Measurements from ENCODE around the gene CDC42BPG.
"Not testable (repeated sequence)": the region's sequence is repeated elsewhere in the genome, so short reads cannot be mapped to it uniquely, and the experiment has no call there.

Gene CDC42BPG

DNA sequence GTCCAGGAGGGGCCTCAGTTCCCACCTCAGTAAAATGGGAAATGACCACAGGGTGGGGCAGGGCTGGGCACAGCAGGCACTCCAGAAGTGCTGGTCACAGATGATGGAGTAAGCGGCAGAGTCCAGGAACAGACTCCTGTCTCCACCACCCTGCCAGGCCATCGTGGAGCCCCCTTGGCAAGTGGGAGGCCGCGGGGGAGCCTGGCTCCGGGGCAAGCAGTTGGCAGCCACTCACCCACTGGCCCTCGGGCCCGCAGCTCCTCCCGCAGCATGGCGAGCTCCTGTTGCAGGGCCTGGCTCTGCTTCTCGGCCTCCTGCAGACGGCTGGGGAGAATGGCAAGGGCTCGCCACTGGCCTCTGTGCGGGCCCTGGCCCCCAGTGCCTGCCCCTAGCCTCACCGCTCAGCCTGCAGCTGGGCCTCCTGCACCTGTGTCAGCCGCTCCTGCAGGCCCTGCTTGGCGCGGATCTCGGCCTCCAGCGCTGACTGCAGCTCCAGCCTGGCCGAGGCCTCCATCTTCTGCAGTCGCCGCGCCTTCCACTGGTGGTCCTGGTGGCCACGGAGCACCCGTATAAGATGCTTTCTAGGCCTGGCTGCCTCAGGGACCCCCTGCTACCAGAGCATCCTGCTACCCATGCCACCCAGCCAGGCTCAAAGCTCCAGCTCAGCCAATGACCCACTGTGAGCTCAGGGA is 10.3 kb downstream of the CDC42BPG start:
- DNase-seq = no peak

DNA sequence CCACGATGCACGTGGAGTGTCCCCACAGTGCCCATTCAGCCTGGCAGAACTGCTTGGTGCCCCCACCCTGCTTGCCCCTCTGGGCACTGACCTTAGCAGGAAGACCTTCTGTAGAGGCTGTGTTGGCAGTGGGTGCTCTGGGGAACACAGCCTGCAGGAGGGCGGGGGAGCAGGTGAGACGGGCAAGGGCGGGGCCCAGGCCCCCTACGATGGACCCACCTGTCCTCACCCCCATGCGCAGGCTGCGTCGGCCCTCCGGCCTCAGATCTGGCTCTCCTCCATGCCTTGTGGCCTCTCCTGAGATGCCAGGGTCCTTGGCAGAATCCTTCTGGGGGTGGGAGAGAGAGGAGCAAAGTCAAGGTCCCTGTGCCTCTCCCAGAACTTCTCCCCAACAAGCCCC is 10.9 kb downstream of the CDC42BPG start:
- no peak for DNase-seq

DNA sequence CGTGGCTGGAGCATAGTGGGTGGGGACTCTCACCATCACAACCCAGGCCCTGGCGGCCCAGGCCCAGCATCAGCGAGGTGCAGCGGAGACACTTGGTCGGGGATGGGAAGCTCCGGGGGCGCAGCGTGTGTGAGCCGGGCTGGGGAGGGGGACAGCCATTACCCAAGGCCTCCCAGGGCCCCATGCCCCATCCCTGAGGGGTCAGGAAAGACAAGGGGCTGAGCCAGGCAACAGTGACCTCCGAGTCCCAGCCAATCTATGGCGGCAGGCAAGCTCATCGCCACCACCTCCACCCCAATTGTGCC is 11.3 kb downstream of the CDC42BPG start:
- DNase-seq = no peak

DNA sequence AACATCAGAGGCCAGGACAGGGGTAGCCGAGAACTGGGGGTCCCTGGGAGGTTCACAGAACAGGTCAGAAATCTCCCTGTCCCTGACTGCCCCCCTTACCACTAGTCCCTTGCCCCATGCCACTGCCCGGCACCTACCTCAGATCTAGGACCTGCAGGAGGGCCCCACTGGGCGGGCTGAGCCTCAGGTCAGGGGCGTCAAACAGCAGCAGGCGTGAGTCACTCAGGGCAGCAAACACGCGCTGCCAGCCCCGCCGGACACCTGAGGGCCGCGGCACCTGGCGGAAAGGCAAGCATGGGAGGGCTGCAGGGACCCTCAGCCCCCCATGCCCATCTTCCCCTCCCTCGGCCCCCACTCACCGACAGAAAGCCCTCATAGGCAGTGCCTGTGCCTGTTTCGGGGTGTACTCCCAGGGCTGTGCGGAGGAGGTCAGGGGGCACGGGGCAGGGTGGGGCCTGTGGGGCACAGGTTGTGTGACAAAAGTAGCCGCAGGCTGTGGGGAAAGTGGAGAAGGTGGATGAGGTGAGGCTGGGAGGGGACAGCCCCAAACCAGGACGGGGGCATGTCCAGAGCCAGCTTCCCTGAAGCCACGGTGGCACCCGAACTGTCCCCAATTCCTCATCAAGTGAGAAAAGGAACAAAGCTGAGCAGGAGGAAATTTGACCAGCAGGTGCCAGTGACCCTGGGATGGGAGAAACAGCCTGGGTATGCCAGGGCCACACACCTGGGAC is 11.8 kb downstream of the CDC42BPG start:
- DNase-seq = no peak

DNA sequence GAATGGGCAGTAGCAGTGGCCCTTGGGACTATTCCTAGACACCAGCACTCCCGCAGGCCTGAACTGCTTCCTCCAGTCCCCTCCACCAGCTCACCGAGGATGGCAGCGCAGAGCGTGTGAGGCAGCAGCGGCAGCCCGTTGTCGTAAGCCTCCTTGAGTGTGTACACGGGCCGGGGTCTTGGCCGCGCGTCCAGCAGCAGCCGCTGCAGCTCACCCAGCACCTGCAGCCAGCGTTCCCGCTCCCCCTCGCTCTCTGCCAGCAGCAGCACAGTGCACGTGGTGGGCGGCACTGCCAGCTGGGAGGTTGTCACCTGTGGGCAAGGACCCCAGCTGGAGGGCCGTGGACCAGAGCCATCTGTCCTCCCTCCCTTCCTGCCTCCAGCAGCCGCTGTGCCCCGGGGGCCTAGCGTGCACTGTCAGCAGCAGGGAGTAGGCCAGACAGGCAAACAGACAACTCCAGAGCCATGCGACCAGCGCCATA is 13.0 kb downstream of the CDC42BPG start:
- DNase-seq = no peak

DNA sequence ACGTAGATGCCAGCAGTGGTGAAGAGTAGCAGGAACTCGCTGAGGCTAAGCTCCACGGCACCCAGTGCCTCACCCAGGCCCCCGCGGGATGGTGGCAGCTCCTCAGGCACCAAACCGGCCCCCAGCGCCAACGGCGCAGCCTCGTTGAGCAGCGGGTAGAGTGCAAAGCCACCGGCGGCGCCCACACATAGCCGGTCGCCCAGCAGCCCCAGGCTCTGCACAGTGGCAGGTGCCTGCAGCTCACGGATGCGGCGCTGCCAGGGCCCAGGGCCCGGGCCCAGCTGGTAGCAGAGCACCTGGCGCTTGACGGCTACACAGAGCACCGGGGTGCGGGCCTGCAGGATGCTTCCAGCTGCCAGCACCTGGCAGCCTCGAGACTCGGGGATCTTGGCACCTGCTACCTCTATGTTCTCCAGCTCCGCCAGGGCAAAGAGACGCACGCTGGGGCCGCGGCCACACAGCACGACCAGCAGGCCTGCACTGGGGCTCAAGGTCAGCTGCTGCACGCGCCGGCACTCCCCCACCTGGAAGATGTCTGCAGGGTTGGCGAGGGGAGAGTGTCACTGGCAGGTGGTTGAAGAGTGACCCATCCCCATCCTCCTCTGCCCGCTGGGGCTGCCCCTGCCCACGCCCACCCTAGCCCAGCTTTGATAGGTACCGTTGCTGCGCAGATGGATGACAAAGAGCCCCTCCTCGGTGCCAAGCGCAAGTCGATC is 14.8 kb downstream of the CDC42BPG start:
- DNase-seq = no peak

DNA sequence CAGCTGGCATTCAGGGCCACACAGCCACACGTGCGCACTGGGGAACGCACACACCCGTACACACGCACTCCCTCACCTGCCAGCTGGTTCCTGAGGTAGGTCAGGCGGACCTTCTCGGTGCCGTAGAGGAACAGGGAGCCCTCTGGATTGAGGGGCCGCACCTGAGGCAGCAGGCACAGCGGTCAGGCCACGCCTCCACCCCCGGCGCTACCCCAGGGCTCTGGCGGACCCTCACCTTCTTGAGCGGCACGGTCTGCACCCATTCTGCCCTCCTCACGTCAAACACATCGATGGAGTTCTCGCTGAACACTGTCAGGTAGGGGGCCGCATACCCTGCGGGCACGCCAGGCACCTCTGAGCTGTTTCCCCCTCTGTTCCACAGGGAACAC is 17.0 kb downstream of the CDC42BPG start:
- DNase-seq = no peak

- DNase-seq = no peak
These were observed 17.6 kb downstream of the CDC42BPG start for GRCh38 chr11:64826578-64827450.

DNA sequence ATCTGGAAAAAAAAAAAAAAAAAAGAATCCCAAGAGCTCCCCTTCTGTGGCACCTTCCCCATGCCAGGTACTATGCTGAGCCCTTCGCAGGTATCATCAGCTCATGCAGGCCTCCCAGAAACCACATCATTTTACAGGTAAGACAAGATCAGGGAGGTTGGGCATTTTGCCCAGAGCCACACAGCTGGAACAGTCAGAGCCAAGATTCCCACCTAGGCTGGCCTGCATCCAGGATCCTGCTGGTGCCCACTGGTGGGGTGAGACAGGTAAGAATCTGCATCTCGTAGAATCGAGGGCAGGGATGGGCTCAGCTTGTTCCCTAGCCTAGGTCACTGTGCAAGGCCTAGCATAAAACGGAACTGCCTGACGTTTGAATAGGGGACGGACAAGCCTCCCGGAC is 18.4 kb downstream of the CDC42BPG start:
- no peak for DNase-seq

GRCh38 chr11:64823568-64824119 is 20.8 kb downstream of the CDC42BPG start:
- no peak for DNase-seq

- DNase-seq = no peak
These were observed 27.0 kb downstream of the CDC42BPG start for GRCh38 chr11:64817476-64817875.

GRCh38 chr11:64815433-64815832 is 29.0 kb downstream of the CDC42BPG start:
- DNase-seq = not testable (repeated sequence)

- no peak for DNase-seq
These were observed 29.7 kb downstream of the CDC42BPG start for GRCh38 chr11:64814712-64815187.

DNA sequence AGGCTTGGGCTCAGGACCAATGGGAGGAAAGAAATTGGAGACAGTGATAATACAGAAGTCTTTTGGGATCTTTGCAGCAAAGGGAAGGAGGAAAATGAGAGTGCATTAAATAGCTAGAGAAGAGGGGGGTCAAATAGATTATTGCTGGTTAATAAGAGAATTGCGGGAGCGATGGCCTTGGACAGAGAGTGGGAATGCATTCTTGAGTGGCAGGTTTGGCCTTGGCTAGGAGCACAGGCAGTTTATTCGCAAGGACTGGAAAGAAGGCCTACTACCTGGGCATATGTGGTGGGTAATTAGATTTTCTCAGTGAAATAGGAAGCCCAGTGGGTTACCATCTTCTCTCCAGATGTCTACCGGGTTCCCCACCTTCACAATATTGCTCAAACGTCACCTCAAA is 30.6 kb downstream of the CDC42BPG start:
- DNase-seq = no peak

- no peak for DNase-seq
These were observed 33.6 kb downstream of the CDC42BPG start for GRCh38 chr11:64810891-64811272.

DNA sequence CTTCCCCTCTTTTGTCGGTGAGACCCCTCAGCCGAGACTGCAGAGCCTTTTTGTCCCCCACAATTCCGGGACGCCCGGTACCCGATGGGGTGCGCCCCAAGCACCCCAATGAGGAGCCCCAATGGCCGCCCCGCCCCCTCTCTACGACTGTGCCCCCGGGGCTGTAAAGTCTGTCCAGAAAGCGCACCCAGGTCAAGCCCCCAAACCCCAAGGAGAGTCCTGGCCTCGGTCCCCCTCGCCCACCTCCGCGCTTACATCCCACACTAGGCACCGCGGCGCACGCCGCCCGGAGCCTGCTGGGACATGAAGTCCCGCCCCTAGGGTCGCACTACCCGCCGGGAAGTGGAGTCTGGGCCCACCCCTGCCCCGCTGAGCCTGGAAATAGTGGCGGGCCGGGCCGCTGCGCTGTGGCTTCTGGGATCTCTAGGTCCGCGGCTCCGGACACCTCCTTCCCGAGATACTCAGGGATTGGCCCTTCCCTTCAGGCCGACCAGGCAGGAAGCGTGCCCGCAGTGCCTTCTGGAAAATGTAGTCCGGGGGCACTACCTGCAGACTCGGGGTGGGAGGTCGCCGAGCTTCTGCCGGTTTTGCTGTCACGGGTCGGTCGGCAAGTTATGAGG is 34.1 kb downstream of the CDC42BPG start, which contains the start of gene MEN1:
MEN1 (minus strand) TSS at position 281 of the 620 bp plus-strand sequence. CDS start 442 bp downstream, outside the sequence.
- DNase-seq = peak; percentile 51

GRCh38 chr11:64809781-64810241 is 34.6 kb downstream of the CDC42BPG start:
- no peak for DNase-seq

GRCh38 chr11:64805481-64805880 is 39.0 kb downstream of the CDC42BPG start:
- DNase-seq = no peak

GRCh38 chr11:64804346-64805210 is 39.9 kb downstream of the CDC42BPG start:
- no peak for DNase-seq

DNA sequence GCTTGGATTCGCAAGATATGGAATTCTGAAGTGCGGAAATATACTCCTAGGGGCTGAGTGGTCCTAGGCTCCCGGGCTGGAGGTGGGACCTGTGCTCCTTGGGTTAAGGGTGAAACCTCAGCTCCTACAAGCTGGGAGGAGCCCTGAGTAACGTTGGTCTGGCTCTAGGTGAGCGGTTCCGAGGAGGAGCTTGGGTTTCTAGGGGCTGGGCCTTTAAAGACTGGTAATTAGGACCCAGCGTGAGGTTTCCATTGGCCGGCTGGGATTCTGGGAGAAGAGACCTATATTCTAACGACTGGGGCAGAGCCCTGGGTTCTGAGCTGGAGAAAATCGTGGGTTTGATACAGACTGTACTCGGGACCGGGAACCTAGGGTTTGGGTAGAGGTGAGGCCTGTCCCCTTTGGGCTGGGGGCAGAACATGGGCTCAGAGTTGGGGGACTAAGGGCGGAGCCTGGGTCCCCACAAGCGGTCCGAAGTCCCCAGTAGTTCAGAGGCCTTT is 40.6 kb downstream of the CDC42BPG start:
- no peak for DNase-seq
